ENCODE data around the gene UBASH3B.

Gene UBASH3B

DNA sequence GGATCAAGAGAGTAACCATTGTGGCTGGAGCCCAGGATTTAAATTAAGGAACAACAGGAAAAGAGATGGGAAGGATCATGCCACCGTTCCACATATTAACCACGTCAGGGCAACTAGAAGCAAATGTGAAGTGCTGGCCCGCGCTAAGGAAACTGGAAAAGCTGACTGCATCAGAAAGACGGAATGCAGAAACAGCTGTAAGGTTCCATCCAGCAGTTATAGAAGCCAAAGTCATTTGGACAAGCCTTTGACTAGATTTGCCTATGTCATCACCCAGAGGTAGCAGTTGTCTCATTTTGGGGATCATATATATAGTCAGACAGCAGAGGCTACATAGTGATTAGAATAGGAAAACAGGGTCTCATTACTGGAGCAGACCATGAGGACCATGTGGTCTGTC, 139.8 kb downstream of the UBASH3B start:
- TF ChIP-seq, protein P1, sequence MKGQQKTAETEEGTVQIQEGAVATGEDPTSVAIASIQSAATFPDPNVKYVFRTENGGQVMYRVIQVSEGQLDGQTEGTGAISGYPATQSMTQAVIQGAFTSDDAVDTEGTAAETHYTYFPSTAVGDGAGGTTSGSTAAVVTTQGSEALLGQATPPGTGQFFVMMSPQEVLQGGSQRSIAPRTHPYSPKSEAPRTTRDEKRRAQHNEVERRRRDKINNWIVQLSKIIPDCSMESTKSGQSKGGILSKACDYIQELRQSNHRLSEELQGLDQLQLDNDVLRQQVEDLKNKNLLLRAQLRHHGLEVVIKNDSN (IDR thresholded peaks at IDR 0.05): no peak
- TF ChIP-seq TAF1 (IDR thresholded peaks at IDR 0.05; ENCODE audit: low read depth): no peak
- TF ChIP-seq YY1 (IDR thresholded peaks at IDR 0.05; ENCODE audit: low read depth): no peak
- no peak for TF ChIP-seq TCF12 (IDR thresholded peaks at IDR 0.05; ENCODE audit: low read depth)
- TF ChIP-seq EGR1 (IDR thresholded peaks at IDR 0.05): no peak
- no peak for TF ChIP-seq RAD21 (IDR thresholded peaks at IDR 0.05; ENCODE audit: low read depth)
- TF ChIP-seq, protein P2, sequence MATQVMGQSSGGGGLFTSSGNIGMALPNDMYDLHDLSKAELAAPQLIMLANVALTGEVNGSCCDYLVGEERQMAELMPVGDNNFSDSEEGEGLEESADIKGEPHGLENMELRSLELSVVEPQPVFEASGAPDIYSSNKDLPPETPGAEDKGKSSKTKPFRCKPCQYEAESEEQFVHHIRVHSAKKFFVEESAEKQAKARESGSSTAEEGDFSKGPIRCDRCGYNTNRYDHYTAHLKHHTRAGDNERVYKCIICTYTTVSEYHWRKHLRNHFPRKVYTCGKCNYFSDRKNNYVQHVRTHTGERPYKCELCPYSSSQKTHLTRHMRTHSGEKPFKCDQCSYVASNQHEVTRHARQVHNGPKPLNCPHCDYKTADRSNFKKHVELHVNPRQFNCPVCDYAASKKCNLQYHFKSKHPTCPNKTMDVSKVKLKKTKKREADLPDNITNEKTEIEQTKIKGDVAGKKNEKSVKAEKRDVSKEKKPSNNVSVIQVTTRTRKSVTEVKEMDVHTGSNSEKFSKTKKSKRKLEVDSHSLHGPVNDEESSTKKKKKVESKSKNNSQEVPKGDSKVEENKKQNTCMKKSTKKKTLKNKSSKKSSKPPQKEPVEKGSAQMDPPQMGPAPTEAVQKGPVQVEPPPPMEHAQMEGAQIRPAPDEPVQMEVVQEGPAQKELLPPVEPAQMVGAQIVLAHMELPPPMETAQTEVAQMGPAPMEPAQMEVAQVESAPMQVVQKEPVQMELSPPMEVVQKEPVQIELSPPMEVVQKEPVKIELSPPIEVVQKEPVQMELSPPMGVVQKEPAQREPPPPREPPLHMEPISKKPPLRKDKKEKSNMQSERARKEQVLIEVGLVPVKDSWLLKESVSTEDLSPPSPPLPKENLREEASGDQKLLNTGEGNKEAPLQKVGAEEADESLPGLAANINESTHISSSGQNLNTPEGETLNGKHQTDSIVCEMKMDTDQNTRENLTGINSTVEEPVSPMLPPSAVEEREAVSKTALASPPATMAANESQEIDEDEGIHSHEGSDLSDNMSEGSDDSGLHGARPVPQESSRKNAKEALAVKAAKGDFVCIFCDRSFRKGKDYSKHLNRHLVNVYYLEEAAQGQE (IDR thresholded peaks at IDR 0.05; ENCODE audit: low read depth): no peak

DNA sequence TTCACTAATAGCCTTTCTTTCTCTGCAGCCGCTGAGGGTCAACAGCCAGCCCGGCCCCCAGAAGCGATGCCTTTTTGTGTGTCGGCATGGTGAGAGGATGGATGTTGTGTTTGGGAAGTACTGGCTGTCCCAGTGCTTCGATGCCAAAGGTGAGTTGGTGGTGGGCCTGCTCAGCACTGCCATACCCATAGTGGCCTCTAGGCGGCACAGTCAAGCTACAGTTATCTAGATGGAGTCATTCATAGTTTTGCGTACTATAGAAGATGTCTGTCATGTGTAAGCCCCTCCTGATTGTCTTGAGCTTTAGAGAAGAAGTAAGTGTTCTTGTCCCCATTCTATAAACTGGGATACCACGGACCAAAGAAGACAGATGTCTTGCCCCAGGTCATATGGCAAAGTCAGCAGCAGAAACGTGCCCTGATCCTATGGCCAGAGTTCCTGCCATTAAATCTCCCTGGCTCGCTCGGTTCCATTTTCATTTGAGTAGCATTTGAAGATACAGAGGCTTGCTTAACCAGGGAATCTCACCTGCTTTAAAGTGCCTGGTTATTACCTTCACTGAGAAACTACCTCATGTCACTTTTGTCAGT, 140.7 kb downstream of the UBASH3B start:
- TF ChIP-seq RAD21 (IDR thresholded peaks at IDR 0.05; ENCODE audit: low read depth) (peak; percentile 72), EP300 (IDR thresholded peaks at IDR 0.05; ENCODE audit: borderline replicate concordance) (no peak), NFIC (IDR thresholded peaks at IDR 0.05) (no peak), FOXM1 (IDR thresholded peaks at IDR 0.05; ENCODE audit: borderline replicate concordance, low read depth) (no peak), TEAD4 (IDR thresholded peaks at IDR 0.05) (no peak), TAF1 (IDR thresholded peaks at IDR 0.05; ENCODE audit: low read depth) (no peak)
- TF ChIP-seq, protein P3, sequence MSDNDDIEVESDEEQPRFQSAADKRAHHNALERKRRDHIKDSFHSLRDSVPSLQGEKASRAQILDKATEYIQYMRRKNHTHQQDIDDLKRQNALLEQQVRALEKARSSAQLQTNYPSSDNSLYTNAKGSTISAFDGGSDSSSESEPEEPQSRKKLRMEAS (IDR thresholded peaks at IDR 0.05): no peak
- TF ChIP-seq, protein P1 (IDR thresholded peaks at IDR 0.05): no peak

DNA sequence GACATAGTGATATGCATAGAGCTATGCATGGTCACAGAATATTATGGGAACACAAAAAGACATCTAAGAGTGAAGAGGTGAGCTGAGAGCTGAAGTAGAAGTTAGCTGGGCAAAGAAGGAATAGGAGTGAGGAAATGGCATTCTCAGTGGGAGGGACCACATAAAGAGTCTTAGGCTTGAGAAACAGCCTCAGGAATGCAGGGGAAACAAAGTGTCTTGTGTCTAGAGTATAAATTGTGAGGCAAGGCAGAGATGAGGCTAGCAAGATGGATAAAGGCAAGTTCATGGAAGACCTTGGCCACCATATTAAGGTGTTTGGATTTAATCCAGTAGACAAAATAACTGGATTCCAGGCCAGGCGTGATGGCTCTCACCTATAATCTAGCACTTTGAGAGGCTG, 142.1 kb downstream of the UBASH3B start:
- no peak for TF ChIP-seq FOXM1 (IDR thresholded peaks at IDR 0.05; ENCODE audit: borderline replicate concordance, low read depth)
- TF ChIP-seq TAF1 (IDR thresholded peaks at IDR 0.05; ENCODE audit: low read depth): no peak
- TF ChIP-seq, protein P1 (IDR thresholded peaks at IDR 0.05): no peak

DNA sequence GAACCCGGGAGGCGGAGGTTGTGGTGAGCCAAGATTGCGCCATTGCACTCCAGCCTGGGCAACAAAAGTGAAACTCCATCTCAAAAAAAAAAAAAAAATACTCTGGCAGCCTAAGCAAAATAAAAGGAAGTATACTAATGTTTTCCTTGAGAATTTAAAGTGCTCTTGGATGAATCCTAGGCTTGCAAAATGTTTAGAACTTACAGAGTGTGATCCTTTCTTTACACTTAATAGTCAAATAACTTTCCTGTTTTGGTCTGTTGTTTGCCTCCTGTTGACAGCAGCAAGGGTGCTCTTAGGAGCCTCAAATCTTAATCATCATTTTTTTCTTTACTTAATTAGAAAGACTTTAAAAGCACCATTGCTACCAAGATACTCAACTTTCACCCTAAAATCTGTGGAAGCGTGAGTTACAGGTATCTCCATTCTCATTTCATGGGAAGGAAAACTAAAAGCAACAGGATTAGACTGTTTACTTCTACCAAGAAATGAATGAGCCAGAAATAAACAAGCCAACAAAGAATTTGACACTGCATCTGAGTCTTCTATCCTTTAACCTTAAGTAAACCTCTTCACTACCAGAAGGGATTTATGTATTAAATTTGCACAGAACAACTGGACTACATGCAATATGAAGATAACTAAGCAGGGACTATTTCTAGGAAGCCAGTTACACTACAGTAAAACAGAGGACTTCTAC, 144.0 kb downstream of the UBASH3B start:
- no peak for TF ChIP-seq ZBTB7A (IDR thresholded peaks at IDR 0.05; ENCODE audit: low read depth)
- TF ChIP-seq TAF1 (IDR thresholded peaks at IDR 0.05; ENCODE audit: low read depth): no peak
- no peak for TF ChIP-seq YY1 (IDR thresholded peaks at IDR 0.05; ENCODE audit: low read depth)
- TF ChIP-seq, protein P3 (IDR thresholded peaks at IDR 0.05): no peak
- TF ChIP-seq, protein P2 (IDR thresholded peaks at IDR 0.05; ENCODE audit: low read depth): no peak
- no peak for TF ChIP-seq TCF12 (IDR thresholded peaks at IDR 0.05; ENCODE audit: low read depth)
- no peak for TF ChIP-seq CEBPB (IDR thresholded peaks at IDR 0.05)
- TF ChIP-seq NFIC (IDR thresholded peaks at IDR 0.05): no peak
- TF ChIP-seq CREB1 (IDR thresholded peaks at IDR 0.05; ENCODE audit: low read depth): no peak
- TF ChIP-seq FOXM1 (IDR thresholded peaks at IDR 0.05; ENCODE audit: borderline replicate concordance, low read depth): no peak
- TF ChIP-seq RAD21 (IDR thresholded peaks at IDR 0.05; ENCODE audit: low read depth): no peak
- TF ChIP-seq TEAD4 (IDR thresholded peaks at IDR 0.05): no peak
- no peak for TF ChIP-seq EP300 (IDR thresholded peaks at IDR 0.05; ENCODE audit: borderline replicate concordance)

DNA sequence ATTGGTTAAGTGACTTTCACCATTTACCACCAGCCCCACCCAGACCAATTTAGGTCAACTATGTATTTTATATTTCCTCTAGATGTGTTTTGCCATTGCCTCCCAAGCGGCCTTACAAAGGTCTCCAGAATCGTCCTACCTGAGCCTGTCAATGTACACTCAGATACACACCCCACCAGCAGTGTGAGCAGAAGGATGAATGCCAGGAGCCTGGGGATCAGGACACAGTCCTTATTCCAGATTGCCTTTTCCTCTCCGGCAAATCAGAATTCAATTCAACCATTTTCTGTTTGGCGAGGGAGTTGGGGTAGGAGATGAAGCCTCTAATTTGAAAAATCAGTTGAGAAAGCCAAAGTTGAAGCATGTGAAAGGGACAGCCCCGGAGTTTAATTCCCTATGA, 147.4 kb downstream of the UBASH3B start:
- TF ChIP-seq TCF12 (IDR thresholded peaks at IDR 0.05; ENCODE audit: low read depth): no peak
- TF ChIP-seq FOXM1 (IDR thresholded peaks at IDR 0.05; ENCODE audit: borderline replicate concordance, low read depth): no peak
- TF ChIP-seq EGR1 (IDR thresholded peaks at IDR 0.05): no peak
- no peak for TF ChIP-seq CEBPB (IDR thresholded peaks at IDR 0.05)
- TF ChIP-seq RAD21 (IDR thresholded peaks at IDR 0.05; ENCODE audit: low read depth): no peak
- TF ChIP-seq EP300 (IDR thresholded peaks at IDR 0.05; ENCODE audit: borderline replicate concordance): no peak
- TF ChIP-seq, protein P2 (IDR thresholded peaks at IDR 0.05; ENCODE audit: low read depth): no peak
- TF ChIP-seq CREB1 (IDR thresholded peaks at IDR 0.05; ENCODE audit: low read depth): no peak
- TF ChIP-seq, protein P3 (IDR thresholded peaks at IDR 0.05): no peak
- TF ChIP-seq TEAD4 (IDR thresholded peaks at IDR 0.05): no peak
- TF ChIP-seq TAF1 (IDR thresholded peaks at IDR 0.05; ENCODE audit: low read depth): no peak
- TF ChIP-seq, protein P1 (IDR thresholded peaks at IDR 0.05): no peak
